ENCODE results near the gene ANKRD1.

The ANKRD1 gene

DNA sequence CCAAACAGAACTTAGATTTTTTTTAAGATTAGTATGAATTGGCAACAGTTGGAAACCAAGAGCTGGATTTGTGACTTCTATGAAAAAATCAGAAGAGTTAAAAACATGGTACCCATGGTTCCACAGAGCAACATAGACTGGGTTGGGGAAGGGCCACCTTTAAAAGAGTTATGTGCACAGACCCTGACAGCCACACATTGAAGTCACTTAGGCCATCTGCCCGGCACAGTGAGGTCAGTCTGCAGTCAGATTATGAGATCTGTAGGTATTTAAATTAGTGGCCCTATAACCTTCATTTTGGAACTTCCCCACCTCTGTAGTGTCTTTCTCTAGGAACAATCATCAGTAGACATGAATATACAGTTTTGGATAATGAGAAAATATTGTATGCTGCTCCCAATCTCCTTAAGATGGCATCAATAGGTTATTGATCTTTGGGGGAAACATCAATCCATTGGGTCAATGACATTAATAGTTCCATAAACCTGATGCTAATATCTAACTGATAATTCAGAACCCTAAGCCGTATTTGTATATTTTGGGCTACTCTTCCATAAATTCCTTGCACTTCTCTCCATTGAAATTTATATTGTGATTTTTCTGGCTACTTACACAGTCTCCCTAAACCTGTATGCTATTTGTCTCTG lies 7.0 kb downstream of the ANKRD1 start:
- TF ChIP-seq, protein P1, sequence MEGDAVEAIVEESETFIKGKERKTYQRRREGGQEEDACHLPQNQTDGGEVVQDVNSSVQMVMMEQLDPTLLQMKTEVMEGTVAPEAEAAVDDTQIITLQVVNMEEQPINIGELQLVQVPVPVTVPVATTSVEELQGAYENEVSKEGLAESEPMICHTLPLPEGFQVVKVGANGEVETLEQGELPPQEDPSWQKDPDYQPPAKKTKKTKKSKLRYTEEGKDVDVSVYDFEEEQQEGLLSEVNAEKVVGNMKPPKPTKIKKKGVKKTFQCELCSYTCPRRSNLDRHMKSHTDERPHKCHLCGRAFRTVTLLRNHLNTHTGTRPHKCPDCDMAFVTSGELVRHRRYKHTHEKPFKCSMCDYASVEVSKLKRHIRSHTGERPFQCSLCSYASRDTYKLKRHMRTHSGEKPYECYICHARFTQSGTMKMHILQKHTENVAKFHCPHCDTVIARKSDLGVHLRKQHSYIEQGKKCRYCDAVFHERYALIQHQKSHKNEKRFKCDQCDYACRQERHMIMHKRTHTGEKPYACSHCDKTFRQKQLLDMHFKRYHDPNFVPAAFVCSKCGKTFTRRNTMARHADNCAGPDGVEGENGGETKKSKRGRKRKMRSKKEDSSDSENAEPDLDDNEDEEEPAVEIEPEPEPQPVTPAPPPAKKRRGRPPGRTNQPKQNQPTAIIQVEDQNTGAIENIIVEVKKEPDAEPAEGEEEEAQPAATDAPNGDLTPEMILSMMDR (IDR thresholded peaks at IDR 0.05) = no peak

DNA sequence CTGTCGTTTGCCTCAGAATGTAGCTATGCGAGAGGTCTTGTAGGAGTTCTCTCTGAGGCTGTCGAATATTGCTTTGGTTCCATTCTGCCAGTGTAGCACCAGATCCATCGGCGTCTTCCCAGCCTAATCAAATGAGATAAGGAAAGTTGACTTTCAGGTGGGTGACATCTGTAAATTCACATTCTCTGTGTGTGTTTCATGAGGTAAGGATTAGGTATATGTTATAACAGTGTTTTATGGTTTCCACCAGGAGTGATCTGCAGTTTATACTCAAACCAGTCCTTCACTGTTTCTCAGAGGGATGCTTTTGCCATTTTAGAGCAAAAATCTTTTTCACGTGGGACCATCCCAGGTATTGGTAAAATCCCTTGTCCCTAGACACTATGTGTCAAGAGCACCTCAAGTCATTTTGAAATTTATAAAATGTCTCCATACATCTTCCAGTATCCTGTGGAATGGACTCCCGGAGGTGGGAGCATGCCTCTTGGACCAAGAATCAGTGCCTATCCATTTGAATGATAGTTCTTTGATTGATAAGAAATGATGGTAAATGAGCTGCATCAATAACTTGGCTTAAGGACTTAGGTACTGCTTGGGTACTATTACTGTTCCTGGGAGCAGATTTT lies 7.9 kb downstream of the ANKRD1 start:
- TF ChIP-seq, protein P1 (IDR thresholded peaks at IDR 0.05) = no peak

DNA sequence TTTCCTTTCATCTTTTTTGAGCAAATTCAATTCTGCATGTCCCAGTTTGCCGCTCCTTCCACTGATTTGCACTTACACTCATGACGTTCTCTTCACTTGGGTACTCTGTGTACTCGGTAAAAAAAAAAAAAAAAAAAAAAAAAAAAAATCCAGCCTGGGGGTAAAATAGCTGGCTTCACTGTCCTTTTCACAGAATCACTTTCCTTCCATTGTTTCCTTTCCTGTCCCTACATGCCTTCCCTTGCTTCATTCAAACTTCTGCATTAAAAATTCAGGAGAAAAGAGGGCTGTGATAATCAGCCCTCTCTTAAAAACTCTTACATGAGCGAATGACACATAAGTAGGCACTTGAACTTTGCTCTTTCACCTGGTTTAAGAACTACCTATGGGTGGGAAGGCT lies 8.7 kb downstream of the ANKRD1 start:
- TF ChIP-seq, protein P1 (IDR thresholded peaks at IDR 0.05) = no peak

DNA sequence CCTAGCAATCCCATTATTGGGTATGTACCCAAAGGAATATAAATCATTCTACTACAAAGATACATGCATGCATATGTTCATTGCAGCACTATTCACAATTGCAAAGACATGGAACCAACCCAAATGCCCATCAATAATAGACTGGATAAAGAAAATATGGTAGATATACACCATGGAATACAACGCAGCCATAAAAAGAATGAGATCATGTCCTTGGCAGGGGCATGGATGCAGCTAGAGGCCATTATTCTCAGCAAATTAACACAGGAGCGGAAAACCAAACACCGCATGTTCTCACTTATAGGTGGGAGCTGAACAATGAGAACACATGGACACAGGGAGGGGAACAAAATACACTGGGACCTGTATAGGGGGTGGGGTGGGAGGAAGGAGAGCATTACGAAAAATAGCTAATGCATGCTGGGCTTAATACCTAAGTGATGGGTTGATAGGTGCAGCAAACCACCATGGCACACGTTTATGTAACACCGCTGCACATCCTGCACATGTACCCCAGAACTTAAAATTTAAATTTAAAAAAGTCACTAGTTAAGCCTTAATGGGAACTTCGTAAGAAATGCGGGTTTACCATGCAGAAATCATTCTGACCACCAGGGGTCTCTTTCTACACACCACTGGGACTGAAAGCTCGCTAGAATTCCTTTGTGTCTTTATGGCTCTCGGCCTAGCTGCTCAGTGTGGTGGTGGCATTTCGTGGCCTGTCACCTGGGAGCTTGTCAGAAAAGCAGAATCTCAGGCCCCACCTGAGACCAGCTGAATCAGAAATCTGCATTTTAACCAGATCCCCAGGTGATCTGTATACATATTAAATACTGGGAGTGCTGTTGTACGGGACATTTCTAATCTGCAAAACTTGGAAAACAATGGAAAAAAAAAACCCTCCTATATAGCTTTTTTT lies 9.5 kb downstream of the ANKRD1 start:
- TF ChIP-seq, protein P1 (IDR thresholded peaks at IDR 0.05) = peak; percentile 81

DNA sequence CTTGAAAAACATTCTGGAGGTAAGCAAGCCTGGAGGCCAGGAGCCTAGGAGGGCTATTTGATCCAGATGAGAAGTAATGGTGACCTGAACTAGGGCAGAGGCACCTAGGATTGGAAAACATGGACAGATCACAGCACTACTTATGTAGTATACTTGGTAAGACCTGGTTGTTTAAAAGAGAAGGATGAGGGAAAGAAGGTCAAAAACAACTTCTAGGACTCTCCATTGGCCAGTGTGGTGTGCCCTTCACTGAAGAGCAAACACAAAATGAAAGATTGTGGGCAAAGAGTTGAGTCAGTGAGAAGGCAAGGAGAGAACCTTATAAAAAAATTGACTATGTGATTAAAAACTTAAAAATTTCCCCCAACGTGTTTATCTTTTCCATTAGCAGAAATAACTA lies 14.3 kb downstream of the ANKRD1 start:
- TF ChIP-seq, protein P1 (IDR thresholded peaks at IDR 0.05) = no peak

DNA sequence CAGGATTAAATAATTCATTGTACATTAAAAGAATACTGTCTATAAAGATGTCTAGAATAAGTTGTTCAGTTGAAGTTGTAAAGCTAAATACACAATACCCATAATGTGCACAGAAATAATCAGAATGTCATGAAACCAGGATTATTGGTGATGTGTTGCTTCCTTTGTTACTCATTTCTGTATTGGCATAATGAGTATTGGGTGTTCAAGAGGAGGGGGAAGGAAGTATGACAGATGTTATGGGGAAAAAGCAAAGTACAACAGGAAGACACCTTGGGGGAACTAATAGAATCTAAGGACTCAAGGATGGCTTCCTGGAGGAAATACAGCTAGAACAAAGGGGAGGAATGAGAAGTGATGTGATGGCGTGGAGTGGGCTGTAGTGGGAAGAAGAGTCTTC lies 15.0 kb downstream of the ANKRD1 start:
- TF ChIP-seq, protein P1 (IDR thresholded peaks at IDR 0.05) = no peak

DNA sequence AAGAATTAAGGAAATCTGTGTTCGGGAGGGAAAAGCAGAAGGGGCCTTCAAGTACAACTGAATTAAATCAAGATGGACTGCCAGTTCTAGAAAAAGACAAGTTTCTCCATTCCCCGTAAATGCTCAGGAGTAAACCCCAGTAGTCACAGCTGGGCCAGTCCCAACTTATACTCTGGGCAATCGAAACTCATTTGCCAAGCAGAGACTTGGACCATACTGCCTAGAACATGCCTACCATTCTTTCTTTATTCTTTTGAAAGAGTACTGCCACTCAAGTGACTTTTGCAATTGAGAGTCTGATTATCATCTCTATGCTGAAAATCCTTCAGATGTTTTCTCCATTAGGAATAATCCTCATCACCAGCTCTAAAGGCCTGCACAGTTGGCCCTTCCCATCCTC lies 27.7 kb downstream of the ANKRD1 start:
- TF ChIP-seq, protein P1 (IDR thresholded peaks at IDR 0.05) = no peak
